ENCODE data around the gene ZBTB18.
"Not testable (repeated sequence)": the region's sequence is repeated elsewhere in the genome, so short reads cannot be mapped to it uniquely, and the experiment has no call there.

The ZBTB18 gene

GRCh38 chr1:244050835-244051444 lies at the start of gene ZBTB18:
ZBTB18 (plus strand) TSS chr1:244051283; CDS start chr1:244051432, 149 bp downstream.
- no peak for DNase-seq (ENCODE audit: low read depth in 2 of 2, low spot score in 1 of 2)

- DNase-seq (ENCODE audit: low read depth in 2 of 2, low spot score in 1 of 2) = no peak
Measured at GRCh38 chr1:244002721-244003120, 48.4 kb upstream of the ZBTB18 start.

GRCh38 chr1:244005455-244005854 lies 45.6 kb upstream of the ZBTB18 start:
- no peak for DNase-seq (ENCODE audit: low read depth in 2 of 2, low spot score in 1 of 2)

- no peak for DNase-seq (ENCODE audit: low read depth in 2 of 2, low spot score in 1 of 2)
Measured at GRCh38 chr1:244006381-244006901, 44.6 kb upstream of the ZBTB18 start.

GRCh38 chr1:244006961-244007360 lies 44.1 kb upstream of the ZBTB18 start:
- DNase-seq (ENCODE audit: low read depth in 2 of 2, low spot score in 1 of 2) = no peak

GRCh38 chr1:244010191-244010590 lies 40.9 kb upstream of the ZBTB18 start:
- DNase-seq (ENCODE audit: low read depth in 2 of 2, low spot score in 1 of 2) = peak in 1 of 2 donors; percentile 7

GRCh38 chr1:244010703-244011123 lies 40.4 kb upstream of the ZBTB18 start:
- no peak for DNase-seq (ENCODE audit: low read depth in 2 of 2, low spot score in 1 of 2)

- DNase-seq (ENCODE audit: low read depth in 2 of 2, low spot score in 1 of 2) = no peak
Measured at GRCh38 chr1:244011271-244011670, 39.8 kb upstream of the ZBTB18 start.

GRCh38 chr1:244011786-244012185 lies 39.3 kb upstream of the ZBTB18 start:
- no peak for DNase-seq (ENCODE audit: low read depth in 2 of 2, low spot score in 1 of 2)

- DNase-seq (ENCODE audit: low read depth in 2 of 2, low spot score in 1 of 2) = no peak
Measured at GRCh38 chr1:244012202-244012601, 38.9 kb upstream of the ZBTB18 start.

GRCh38 chr1:244013100-244013499 lies 38.0 kb upstream of the ZBTB18 start:
- no peak for DNase-seq (ENCODE audit: low read depth in 2 of 2, low spot score in 1 of 2)

- not testable (repeated sequence) for DNase-seq (ENCODE audit: low read depth in 2 of 2, low spot score in 1 of 2)
Measured at GRCh38 chr1:244014862-244015261, 36.2 kb upstream of the ZBTB18 start.

GRCh38 chr1:244019982-244020485 lies 31.0 kb upstream of the ZBTB18 start:
- no peak for DNase-seq (ENCODE audit: low read depth in 2 of 2, low spot score in 1 of 2)

GRCh38 chr1:244021427-244021826 lies 29.7 kb upstream of the ZBTB18 start:
- DNase-seq (ENCODE audit: low read depth in 2 of 2, low spot score in 1 of 2) = no peak

- no peak for DNase-seq (ENCODE audit: low read depth in 2 of 2, low spot score in 1 of 2)
Measured at GRCh38 chr1:244022311-244022710, 28.8 kb upstream of the ZBTB18 start.

GRCh38 chr1:244022864-244023440 lies 28.1 kb upstream of the ZBTB18 start:
- no peak for DNase-seq (ENCODE audit: low read depth in 2 of 2, low spot score in 1 of 2)

- DNase-seq (ENCODE audit: low read depth in 2 of 2, low spot score in 1 of 2) = no peak
Measured at GRCh38 chr1:244027491-244028145, 23.5 kb upstream of the ZBTB18 start.

- DNase-seq (ENCODE audit: low read depth in 2 of 2, low spot score in 1 of 2) = no peak
Measured at GRCh38 chr1:244028701-244029100, 22.4 kb upstream of the ZBTB18 start.

GRCh38 chr1:244029124-244029523 lies 22.0 kb upstream of the ZBTB18 start:
- DNase-seq (ENCODE audit: low read depth in 2 of 2, low spot score in 1 of 2) = no peak

GRCh38 chr1:244030481-244031040 lies 20.5 kb upstream of the ZBTB18 start:
- no peak for DNase-seq (ENCODE audit: low read depth in 2 of 2, low spot score in 1 of 2)

- no peak for DNase-seq (ENCODE audit: low read depth in 2 of 2, low spot score in 1 of 2)
Measured at GRCh38 chr1:244035358-244035757, 15.7 kb upstream of the ZBTB18 start.

- DNase-seq (ENCODE audit: low read depth in 2 of 2, low spot score in 1 of 2) = no peak
Measured at GRCh38 chr1:244037252-244037651, 13.8 kb upstream of the ZBTB18 start.
